ENCODE measurements around the gene RNASET2. TPM values are rescaled to one million over a fixed set of nuclear protein-coding genes. Genes with fewer than 3 reads are reported as not detected.

Gene RNASET2
- total and polyA plus RNA-seq, 2 of the 13 experiments (the other 11 are each of a cell fraction or from before 2014, with no cell fraction given): 44.6 to 597 TPM

DNA sequence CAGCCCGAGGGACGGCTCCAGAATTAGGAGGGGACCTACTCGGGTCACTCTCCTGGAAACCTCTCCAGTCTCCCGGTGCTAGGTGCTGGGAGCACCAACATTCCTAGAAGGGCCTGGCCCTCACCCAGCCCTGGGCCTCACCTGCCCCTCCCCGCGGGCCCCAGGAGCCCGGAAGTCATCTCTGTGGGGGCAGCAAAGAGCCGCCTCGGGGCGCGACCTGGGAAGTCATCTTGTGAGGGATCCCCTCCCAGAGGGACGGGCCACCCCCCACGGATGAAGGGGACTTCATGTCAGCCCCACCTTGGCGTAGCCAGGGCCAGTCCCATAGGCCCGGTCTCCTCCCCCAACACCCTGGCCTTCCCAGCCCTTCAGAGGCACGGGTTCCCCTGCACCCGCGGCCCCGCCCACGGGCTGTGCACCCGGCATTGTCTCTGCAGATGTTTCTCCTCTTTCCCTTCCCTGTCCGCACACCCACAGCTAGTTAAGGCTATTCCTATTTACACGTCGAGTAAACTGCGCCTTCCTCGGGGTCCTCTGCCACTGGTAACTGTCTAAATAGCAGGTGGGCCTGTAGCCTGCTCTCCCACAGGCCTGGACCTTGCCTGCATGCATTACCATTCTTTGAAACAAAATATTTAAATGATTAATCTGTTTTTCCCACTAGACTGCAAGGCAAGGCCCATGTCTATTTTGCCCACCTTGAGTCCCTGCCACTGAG is 896 bp upstream of the RNASET2 start (continued):
- TF ChIP-seq ZXDC (CRISPR knock-in tag; IDR thresholded peaks at IDR 0.05) (no peak), CENPT (CRISPR knock-in tag; IDR thresholded peaks at IDR 0.05; ENCODE audit: low read depth) (no peak), HOXA9 (CRISPR knock-in tag; IDR thresholded peaks at IDR 0.05; ENCODE audit: borderline replicate concordance) (no peak; the same call in 1 of the 2 replicates), FOXA3 (CRISPR knock-in tag; IDR thresholded peaks at IDR 0.05) (peak; percentile 65; the same call in 1 of the 2 replicates), FOXP1 (IDR thresholded peaks at IDR 0.05) (no peak), FOXP1 (CRISPR knock-in tag; IDR thresholded peaks at IDR 0.05) (0 out of 2 replicates have a peak, but pooled peaks have one; percentile 33), STAG1 (CRISPR knock-in tag; IDR thresholded peaks at IDR 0.05) (no peak; the same call in 1 of the 2 replicates), ZNF124 (CRISPR knock-in tag; IDR thresholded peaks at IDR 0.05) (peak; percentile 70), ZNF605 (CRISPR knock-in tag; IDR thresholded peaks at IDR 0.05) (peak; percentile 95), ZSCAN30 (CRISPR knock-in tag; IDR thresholded peaks at IDR 0.05) (0 out of 2 replicates have a peak, but pooled peaks have one; percentile 6), ZNF713 (CRISPR knock-in tag; IDR thresholded peaks at IDR 0.05) (peak; percentile 17; the same call in 1 of the 2 replicates), TBP (CRISPR knock-in tag; IDR thresholded peaks at IDR 0.05) (no peak)
- TF ChIP-seq, protein P1, sequence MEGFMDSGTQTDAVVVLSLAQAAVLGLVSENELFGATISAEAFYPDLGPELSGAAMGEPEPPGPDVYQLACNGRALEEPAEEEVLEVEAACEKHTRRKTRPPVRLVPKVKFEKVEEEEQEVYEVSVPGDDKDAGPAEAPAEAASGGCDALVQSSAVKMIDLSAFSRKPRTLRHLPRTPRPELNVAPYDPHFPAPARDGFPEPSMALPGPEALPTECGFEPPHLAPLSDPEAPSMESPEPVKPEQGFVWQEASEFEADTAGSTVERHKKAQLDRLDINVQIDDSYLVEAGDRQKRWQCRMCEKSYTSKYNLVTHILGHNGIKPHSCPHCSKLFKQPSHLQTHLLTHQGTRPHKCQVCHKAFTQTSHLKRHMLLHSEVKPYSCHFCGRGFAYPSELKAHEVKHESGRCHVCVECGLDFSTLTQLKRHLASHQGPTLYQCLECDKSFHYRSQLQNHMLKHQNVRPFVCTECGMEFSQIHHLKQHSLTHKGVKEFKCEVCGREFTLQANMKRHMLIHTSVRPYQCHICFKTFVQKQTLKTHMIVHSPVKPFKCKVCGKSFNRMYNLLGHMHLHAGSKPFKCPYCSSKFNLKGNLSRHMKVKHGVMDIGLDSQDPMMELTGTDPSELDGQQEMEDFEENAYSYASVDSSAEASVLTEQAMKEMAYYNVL (CRISPR knock-in tag; IDR thresholded peaks at IDR 0.05; ENCODE audit: borderline replicate concordance): no peak; the same call in 1 of the 2 replicates
- TF ChIP-seq, protein P2, sequence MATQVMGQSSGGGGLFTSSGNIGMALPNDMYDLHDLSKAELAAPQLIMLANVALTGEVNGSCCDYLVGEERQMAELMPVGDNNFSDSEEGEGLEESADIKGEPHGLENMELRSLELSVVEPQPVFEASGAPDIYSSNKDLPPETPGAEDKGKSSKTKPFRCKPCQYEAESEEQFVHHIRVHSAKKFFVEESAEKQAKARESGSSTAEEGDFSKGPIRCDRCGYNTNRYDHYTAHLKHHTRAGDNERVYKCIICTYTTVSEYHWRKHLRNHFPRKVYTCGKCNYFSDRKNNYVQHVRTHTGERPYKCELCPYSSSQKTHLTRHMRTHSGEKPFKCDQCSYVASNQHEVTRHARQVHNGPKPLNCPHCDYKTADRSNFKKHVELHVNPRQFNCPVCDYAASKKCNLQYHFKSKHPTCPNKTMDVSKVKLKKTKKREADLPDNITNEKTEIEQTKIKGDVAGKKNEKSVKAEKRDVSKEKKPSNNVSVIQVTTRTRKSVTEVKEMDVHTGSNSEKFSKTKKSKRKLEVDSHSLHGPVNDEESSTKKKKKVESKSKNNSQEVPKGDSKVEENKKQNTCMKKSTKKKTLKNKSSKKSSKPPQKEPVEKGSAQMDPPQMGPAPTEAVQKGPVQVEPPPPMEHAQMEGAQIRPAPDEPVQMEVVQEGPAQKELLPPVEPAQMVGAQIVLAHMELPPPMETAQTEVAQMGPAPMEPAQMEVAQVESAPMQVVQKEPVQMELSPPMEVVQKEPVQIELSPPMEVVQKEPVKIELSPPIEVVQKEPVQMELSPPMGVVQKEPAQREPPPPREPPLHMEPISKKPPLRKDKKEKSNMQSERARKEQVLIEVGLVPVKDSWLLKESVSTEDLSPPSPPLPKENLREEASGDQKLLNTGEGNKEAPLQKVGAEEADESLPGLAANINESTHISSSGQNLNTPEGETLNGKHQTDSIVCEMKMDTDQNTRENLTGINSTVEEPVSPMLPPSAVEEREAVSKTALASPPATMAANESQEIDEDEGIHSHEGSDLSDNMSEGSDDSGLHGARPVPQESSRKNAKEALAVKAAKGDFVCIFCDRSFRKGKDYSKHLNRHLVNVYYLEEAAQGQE (IDR thresholded peaks at IDR 0.05; ENCODE audit: borderline replicate concordance in 1 of 2, low read depth in 1 of 2, low read length in 2 of 2): no peak; a peak in 1 of 4 replicates
- TF ChIP-seq, protein P3, sequence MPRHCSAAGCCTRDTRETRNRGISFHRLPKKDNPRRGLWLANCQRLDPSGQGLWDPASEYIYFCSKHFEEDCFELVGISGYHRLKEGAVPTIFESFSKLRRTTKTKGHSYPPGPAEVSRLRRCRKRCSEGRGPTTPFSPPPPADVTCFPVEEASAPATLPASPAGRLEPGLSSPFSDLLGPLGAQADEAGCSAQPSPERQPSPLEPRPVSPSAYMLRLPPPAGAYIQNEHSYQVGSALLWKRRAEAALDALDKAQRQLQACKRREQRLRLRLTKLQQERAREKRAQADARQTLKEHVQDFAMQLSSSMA (CRISPR knock-in tag; IDR thresholded peaks at IDR 0.05): peak; percentile 22; the same call in 1 of the 2 replicates
- TF ChIP-seq, protein P4, sequence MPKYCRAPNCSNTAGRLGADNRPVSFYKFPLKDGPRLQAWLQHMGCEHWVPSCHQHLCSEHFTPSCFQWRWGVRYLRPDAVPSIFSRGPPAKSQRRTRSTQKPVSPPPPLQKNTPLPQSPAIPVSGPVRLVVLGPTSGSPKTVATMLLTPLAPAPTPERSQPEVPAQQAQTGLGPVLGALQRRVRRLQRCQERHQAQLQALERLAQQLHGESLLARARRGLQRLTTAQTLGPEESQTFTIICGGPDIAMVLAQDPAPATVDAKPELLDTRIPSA (CRISPR knock-in tag; IDR thresholded peaks at IDR 0.05; ENCODE audit: borderline replicate concordance): 0 out of 2 replicates have a peak, but pooled peaks have one; percentile 82
- TF ChIP-seq, protein P5, sequence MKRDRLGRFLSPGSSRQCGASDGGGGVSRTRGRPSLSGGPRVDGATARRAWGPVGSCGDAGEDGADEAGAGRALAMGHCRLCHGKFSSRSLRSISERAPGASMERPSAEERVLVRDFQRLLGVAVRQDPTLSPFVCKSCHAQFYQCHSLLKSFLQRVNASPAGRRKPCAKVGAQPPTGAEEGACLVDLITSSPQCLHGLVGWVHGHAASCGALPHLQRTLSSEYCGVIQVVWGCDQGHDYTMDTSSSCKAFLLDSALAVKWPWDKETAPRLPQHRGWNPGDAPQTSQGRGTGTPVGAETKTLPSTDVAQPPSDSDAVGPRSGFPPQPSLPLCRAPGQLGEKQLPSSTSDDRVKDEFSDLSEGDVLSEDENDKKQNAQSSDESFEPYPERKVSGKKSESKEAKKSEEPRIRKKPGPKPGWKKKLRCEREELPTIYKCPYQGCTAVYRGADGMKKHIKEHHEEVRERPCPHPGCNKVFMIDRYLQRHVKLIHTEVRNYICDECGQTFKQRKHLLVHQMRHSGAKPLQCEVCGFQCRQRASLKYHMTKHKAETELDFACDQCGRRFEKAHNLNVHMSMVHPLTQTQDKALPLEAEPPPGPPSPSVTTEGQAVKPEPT (CRISPR knock-in tag; IDR thresholded peaks at IDR 0.05; ENCODE audit: low read depth): no peak; the same call in 1 of the 2 replicates

Data from HepG2 (cell line).